Endothelial cell (in vitro differentiated cells): ENCODE measurements around the gene ZP4. TPM values are rescaled to one million over a fixed set of nuclear protein-coding genes. Genes with fewer than 3 reads are reported as not detected.

Experiments used
- DNase-seq: peaks from one replicate; pipeline ENCODE4 v3.0.0; 2021; ENCODE audit warnings: low spot score
- H3K27ac Mint-ChIP-seq: one replicate; pipeline ENCODE4 v1.8.0; 2021; ENCODE audit warnings: mixed read lengths, inconsistent platforms; ENCODE audit not compliant: unreplicated experiment
- H3K27me3 Mint-ChIP-seq: one replicate; pipeline ENCODE4 v1.8.0; 2021; ENCODE audit warnings: mild to moderate bottlenecking, moderate library complexity, mixed read lengths, inconsistent platforms; ENCODE audit not compliant: unreplicated experiment
- H3K36me3 Mint-ChIP-seq: one replicate; pipeline ENCODE4 v1.8.0; 2021; ENCODE audit warnings: mild to moderate bottlenecking, low read depth, mixed read lengths, inconsistent platforms; ENCODE audit not compliant: unreplicated experiment
- H3K4me1 Mint-ChIP-seq: one replicate; pipeline ENCODE4 v1.8.0; 2021; ENCODE audit warnings: mild to moderate bottlenecking, mixed read lengths, inconsistent platforms; ENCODE audit not compliant: unreplicated experiment
- H3K4me3 Mint-ChIP-seq: one replicate; pipeline ENCODE4 v1.8.0; 2021; ENCODE audit warnings: mild to moderate bottlenecking, mixed read lengths, inconsistent platforms; ENCODE audit not compliant: unreplicated experiment
- H3K9me3 Mint-ChIP-seq: one replicate; pipeline ENCODE4 v1.8.0; 2021; ENCODE audit warnings: mixed read lengths, inconsistent platforms; ENCODE audit not compliant: unreplicated experiment
- total RNA-seq: library from RNA; stranded (reverse); fragmentation: NEBNext Ultra II Directional; extraction: Animal tissue kit (Norgen Biotek cat#: 25700); gene quantifications from one replicate; pipeline ENCODE4 v1.2.1, GENCODE V29; 2021; ENCODE audit not compliant: unreplicated experiment
- TF ChIP-seq, protein P1 (sequence below): fragments of 200-600 bp; sonication (generic); IDR thresholded peaks from one replicate; pipeline ENCODE4 v1.5.0; 2021; ENCODE audit warnings: antibody characterized with exemption; ENCODE audit not compliant: unreplicated experiment

Gene ZP4
- total RNA-seq, 1 donor from 2014 or later = not detected

DNA sequence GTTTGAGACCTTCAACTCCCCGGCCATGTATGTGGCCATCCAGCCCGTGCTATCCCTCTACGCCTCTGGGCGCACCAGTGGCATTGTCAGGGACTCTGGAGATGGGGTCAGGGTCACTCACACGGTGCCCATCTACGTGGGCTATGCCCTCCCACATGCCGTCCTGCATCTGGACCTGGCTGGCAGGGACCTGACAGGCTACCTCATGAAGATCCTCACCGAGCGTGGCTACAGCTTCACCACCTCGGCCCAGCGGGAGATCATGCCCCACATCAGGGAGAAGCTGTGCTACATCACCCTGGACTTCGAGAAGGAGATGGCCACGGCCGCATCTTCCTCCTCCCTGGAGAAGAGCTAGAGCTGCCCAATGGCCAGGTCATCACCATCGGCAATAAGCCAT is 36.5 kb upstream of the ZP4 start:
- no peak for DNase-seq
- H3K4me1 Mint-ChIP-seq = no peaks in the 10 kb centered on the region
- H3K36me3 Mint-ChIP-seq = no peaks in the 10 kb centered on the region
- no peak overlapping the region for H3K4me3 Mint-ChIP-seq
- H3K27ac Mint-ChIP-seq = no peak overlapping the region
- H3K27me3 Mint-ChIP-seq = peaks cover 5% of the 10 kb centered on the region
- TF ChIP-seq, protein P1, sequence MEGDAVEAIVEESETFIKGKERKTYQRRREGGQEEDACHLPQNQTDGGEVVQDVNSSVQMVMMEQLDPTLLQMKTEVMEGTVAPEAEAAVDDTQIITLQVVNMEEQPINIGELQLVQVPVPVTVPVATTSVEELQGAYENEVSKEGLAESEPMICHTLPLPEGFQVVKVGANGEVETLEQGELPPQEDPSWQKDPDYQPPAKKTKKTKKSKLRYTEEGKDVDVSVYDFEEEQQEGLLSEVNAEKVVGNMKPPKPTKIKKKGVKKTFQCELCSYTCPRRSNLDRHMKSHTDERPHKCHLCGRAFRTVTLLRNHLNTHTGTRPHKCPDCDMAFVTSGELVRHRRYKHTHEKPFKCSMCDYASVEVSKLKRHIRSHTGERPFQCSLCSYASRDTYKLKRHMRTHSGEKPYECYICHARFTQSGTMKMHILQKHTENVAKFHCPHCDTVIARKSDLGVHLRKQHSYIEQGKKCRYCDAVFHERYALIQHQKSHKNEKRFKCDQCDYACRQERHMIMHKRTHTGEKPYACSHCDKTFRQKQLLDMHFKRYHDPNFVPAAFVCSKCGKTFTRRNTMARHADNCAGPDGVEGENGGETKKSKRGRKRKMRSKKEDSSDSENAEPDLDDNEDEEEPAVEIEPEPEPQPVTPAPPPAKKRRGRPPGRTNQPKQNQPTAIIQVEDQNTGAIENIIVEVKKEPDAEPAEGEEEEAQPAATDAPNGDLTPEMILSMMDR = no peak
- no peaks in the 10 kb centered on the region for H3K9me3 Mint-ChIP-seq

DNA sequence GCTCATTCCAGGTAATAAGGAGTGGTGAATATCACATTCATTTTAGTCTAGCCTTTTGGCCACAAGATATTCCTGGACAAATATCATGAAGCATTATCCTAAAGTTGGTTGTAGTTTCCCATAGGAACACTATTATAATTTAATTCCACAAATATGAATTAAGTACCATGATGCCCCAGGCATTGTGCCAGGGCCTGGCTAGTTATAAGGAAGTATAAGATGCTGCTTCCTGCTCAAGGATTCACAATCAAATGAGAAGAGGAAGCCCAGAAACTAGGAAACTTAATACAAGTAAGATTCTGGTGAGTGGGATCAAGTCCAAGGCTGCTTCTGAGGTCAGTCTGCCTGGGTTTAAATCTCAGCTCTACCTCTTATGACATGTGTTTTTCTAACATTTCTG is 30.6 kb upstream of the ZP4 start:
- no peak overlapping the region for H3K27ac Mint-ChIP-seq
- H3K4me3 Mint-ChIP-seq = no peak overlapping the region
- H3K9me3 Mint-ChIP-seq = no peaks in the 10 kb centered on the region
- no peaks in the 10 kb centered on the region for H3K27me3 Mint-ChIP-seq
- no peaks in the 10 kb centered on the region for H3K36me3 Mint-ChIP-seq
- no peak for DNase-seq
- TF ChIP-seq, protein P1 = no peak
- no peaks in the 10 kb centered on the region for H3K4me1 Mint-ChIP-seq

DNA sequence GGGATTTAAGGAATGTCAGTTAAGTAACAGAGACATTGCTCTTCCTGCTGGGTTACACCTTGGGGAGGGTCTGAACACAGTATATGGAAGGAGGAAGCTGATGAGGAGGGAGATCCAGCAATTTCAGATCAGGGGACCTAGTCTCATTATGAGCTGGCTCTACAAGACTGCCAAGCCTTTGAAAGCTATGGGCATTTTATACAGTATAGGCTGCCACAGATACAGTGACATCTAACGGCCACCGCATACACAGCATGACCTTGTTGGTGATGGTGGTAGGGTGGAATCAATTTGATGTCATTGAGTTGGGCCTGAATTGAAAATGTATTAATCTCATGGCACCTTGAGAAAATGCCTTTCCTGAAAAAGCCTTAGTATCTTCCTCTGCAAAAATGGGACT is 22.6 kb upstream of the ZP4 start:
- H3K9me3 Mint-ChIP-seq = peaks cover 4% of the 10 kb centered on the region
- no peak overlapping the region for H3K4me3 Mint-ChIP-seq
- H3K27me3 Mint-ChIP-seq = peaks cover 4% of the 10 kb centered on the region
- H3K27ac Mint-ChIP-seq = no peak overlapping the region
- no peak for DNase-seq
- no peaks in the 10 kb centered on the region for H3K4me1 Mint-ChIP-seq
- no peaks in the 10 kb centered on the region for H3K36me3 Mint-ChIP-seq
- TF ChIP-seq, protein P1 = no peak

DNA sequence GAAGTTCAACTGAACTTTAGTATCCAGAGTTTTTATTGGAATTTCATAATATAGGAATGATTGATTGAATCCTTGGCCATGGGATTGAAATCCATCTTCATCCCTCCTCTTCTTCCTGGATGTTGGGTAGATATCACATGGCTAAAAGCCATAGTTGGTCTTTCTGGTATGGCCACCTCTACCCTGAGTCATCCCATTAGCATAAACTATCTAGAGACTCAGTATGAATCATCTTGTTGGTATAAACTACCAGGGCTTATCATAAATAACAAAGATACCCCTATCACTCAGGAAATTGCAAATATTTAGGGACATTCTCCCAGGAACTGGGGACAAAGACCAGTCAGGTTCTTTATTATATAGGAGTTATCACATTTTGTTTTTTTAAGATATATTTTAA is 21.2 kb upstream of the ZP4 start:
- Mint-ChIP-seq H3K9me3 (peaks cover 4% of the 10 kb centered on the region), H3K27me3 (peaks cover 4% of the 10 kb centered on the region), H3K36me3 (no peaks in the 10 kb centered on the region), H3K4me1 (no peaks in the 10 kb centered on the region), H3K27ac (no peak overlapping the region), H3K4me3 (no peak overlapping the region)
- TF ChIP-seq, protein P1 = no peak
- DNase-seq = no peak

DNA sequence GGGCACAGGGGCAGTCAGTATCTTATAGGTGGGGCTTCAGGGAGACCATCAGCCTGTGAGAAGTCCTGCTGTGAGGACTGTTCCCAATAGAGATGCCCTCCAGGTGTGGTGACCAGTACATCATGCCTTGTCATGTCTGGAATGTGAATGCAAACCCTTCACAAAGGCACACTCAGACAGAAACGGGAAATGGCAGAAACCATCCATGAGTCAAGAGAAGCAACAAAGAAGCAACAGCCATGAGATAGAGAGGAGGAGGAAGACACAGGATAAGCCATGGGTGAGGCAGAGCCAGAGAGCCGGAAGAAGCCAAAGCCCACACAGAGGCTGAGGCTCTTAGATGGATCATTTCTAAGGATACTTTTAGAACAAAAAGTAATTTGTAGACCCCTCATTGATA is 20.1 kb upstream of the ZP4 start:
- Mint-ChIP-seq H3K4me1 (no peaks in the 10 kb centered on the region), H3K27ac (no peak overlapping the region), H3K36me3 (no peaks in the 10 kb centered on the region), H3K4me3 (no peak overlapping the region), H3K27me3 (peaks cover 4% of the 10 kb centered on the region), H3K9me3 (peaks cover 4% of the 10 kb centered on the region)
- TF ChIP-seq, protein P1 = no peak
- DNase-seq = no peak
